ENCODE data around the gene S100A16.
"Not testable (repeated sequence)": the region's sequence is repeated elsewhere in the genome, so short reads cannot be mapped to it uniquely, and the experiment has no call there.

Gene S100A16

GRCh38 chr1:153615406-153615805, 2.5 kb upstream of the S100A16 start:
- no peak for DNase-seq (ENCODE audit: low spot score)

GRCh38 chr1:153614906-153615305, 2.0 kb upstream of the S100A16 start:
- DNase-seq (ENCODE audit: low spot score), result no peak

GRCh38 chr1:153614189-153614900, 1.4 kb upstream of the S100A16 start:
- no peak for DNase-seq (ENCODE audit: low spot score)

- no peak for DNase-seq (ENCODE audit: low spot score)
Observed at GRCh38 chr1:153613406-153613805, 469 bp upstream of the S100A16 start.

- DNase-seq (ENCODE audit: low spot score), result no peak
Observed at GRCh38 chr1:153612111-153612754, 704 bp downstream of the S100A16 start.

GRCh38 chr1:153611356-153611755, 1.6 kb downstream of the S100A16 start:
- no peak for DNase-seq (ENCODE audit: low spot score)

- DNase-seq (ENCODE audit: low spot score), result no peak
Observed at GRCh38 chr1:153610811-153611301, 2.1 kb downstream of the S100A16 start.

GRCh38 chr1:153610334-153610733, 2.6 kb downstream of the S100A16 start:
- DNase-seq (ENCODE audit: low spot score), result peak; percentile 51

- no peak for DNase-seq (ENCODE audit: low spot score)
Observed at GRCh38 chr1:153609585-153609907, 3.4 kb downstream of the S100A16 start.

GRCh38 chr1:153608742-153609584, 4.0 kb downstream of the S100A16 start:
- DNase-seq (ENCODE audit: low spot score), result peak; percentile 98

- peak; percentile 40 for DNase-seq (ENCODE audit: low spot score)
Observed at GRCh38 chr1:153608089-153608682, 4.8 kb downstream of the S100A16 start.

GRCh38 chr1:153607381-153607780, 5.6 kb downstream of the S100A16 start:
- no peak for DNase-seq (ENCODE audit: low spot score)

- DNase-seq (ENCODE audit: low spot score), result no peak
Observed at GRCh38 chr1:153606194-153606593, 6.7 kb downstream of the S100A16 start.

- DNase-seq (ENCODE audit: low spot score), result no peak
Observed at GRCh38 chr1:153602749-153603148, 10.2 kb downstream of the S100A16 start.

GRCh38 chr1:153599847-153600246, 13.1 kb downstream of the S100A16 start:
- no peak for DNase-seq (ENCODE audit: low spot score)

GRCh38 chr1:153598309-153599172, 14.4 kb downstream of the S100A16 start:
- DNase-seq (ENCODE audit: low spot score), result peak; percentile 88

- peak; percentile 51 for DNase-seq (ENCODE audit: low spot score)
Observed at GRCh38 chr1:153597206-153597605, 15.7 kb downstream of the S100A16 start.

- no peak for DNase-seq (ENCODE audit: low spot score)
Observed at GRCh38 chr1:153592748-153593147, 20.2 kb downstream of the S100A16 start.

- no peak for DNase-seq (ENCODE audit: low spot score)
Observed at GRCh38 chr1:153588482-153588881, 24.5 kb downstream of the S100A16 start.

GRCh38 chr1:153588033-153588432, 24.9 kb downstream of the S100A16 start:
- not testable (repeated sequence) for DNase-seq (ENCODE audit: low spot score)

- no peak for DNase-seq (ENCODE audit: low spot score)
Observed at GRCh38 chr1:153587314-153587713, 25.6 kb downstream of the S100A16 start.
